Esophagus squamous epithelium (tissue), 5 donors: ENCODE measurements around the gene BRK1. TPM values are rescaled to one million over a fixed set of nuclear protein-coding genes. Genes with fewer than 3 reads are reported as not detected.
A peak's percentile ranks its signal among the peaks of the same experiment; 100 is the strongest.

Source experiments
- DNase-seq: peaks from one replicate; lab custom pipeline; 2025; lab: John Stamatoyannopoulos, UW
- H3K27ac ChIP-seq, 4 donors: fragments of 200-600 bp; sonication (generic); one replicate each; pipeline ENCODE4 v1.5.1; 2016 to 2019; ENCODE audit warnings: mild to moderate bottlenecking in 1 of 4
- H3K27me3 ChIP-seq, 4 donors: fragments of 200-600 bp; sonication (generic); 1 replicate in 3 of 4; 2 replicates in 1 of 4; pipeline versions ENCODE4 v1.5.1 to v1.6.0; 2017 to 2021; ENCODE audit warnings: antibody characterized with exemption in 1 of 4
- H3K36me3 ChIP-seq, 3 donors: fragments of 200-600 bp; sonication (generic); one replicate each; pipeline ENCODE4 v1.5.1; 2016 to 2019
- H3K4me1 ChIP-seq, 3 donors: fragments of 200-600 bp; sonication (generic); one replicate each; pipeline ENCODE4 v1.5.1; 2017 to 2019
- H3K4me3 ChIP-seq, 4 donors: fragments of 200-600 bp; sonication (generic); 1 replicate in 3 of 4; 2 replicates in 1 of 4; pipeline ENCODE4 v1.5.1; 2016 to 2019; ENCODE audit warnings: mild to moderate bottlenecking in 2 of 4, moderate library complexity in 1 of 4
- H3K9me3 ChIP-seq, 3 donors: fragments of 200-600 bp; sonication (generic); one replicate each; pipeline ENCODE4 v1.5.1; 2016 to 2019
- POLR2A ChIP-seq, 4 donors: fragments of 450-650 bp; IDR thresholded peaks; one replicate each; pipeline ENCODE4 v1.6.1; 2017; ENCODE audit warnings: antibody characterized with exemption in 4 of 4, mild to moderate bottlenecking in 4 of 4, moderate library complexity in 3 of 4
- WGBS, 2 donors: methylation state at CpG; one replicate each; pipeline ENCODE4 v1.1.5; 2018; 5-methylcytosine and 5-hydroxymethylcytosine counted together
- intact Hi-C: fragments of 100-400 bp; cut with DNase I; formaldehyde crosslinking; loops from one replicate; pipeline ENCODE4 v1.15.0; 2022
- total RNA-seq, 4 donors: library from RNA; depleted of rRNA; stranded (reverse); fragments of >200 nt; gene quantifications; one replicate each; pipeline ENCODE4 v1.1.0, GENCODE V29; 2016
- TF ChIP-seq, protein P1 (sequence below), 6 experiments: fragments of 450-650 bp in 4 of 6; fragments of 200-600 bp in 2 of 6; sonication (generic) in 2 of 6; IDR thresholded peaks; one replicate each; pipeline ENCODE4 v1.5.1; 2016 to 2019; ENCODE audit warnings: antibody characterized with exemption in 6 of 6, mild to moderate bottlenecking in 4 of 6, moderate library complexity in 4 of 6
- donor health status: DM: yes; HTN: yes; CAD: no.

The BRK1 gene
- total RNA-seq, 4 donors from 2014 or later = 52.0 to 134 (median 100) TPM

GRCh38 chr3:10140996-10141546 lies 25.6 kb downstream of the BRK1 start:
- peaks cover 0 to 10% (median 0%) of the 10 kb centered on the region in 3 donors for H3K36me3 ChIP-seq
- H3K27me3 ChIP-seq = no peaks in the 10 kb centered on the region
- DNase-seq = no peak
- peak overlapping the region; percentile 89 to 96 (median 94) for H3K27ac ChIP-seq
- H3K9me3 ChIP-seq = no peaks in the 10 kb centered on the region
- TF ChIP-seq POLR2A (IDR thresholded peaks at IDR 0.05) = no peak
- TF ChIP-seq, protein P1, sequence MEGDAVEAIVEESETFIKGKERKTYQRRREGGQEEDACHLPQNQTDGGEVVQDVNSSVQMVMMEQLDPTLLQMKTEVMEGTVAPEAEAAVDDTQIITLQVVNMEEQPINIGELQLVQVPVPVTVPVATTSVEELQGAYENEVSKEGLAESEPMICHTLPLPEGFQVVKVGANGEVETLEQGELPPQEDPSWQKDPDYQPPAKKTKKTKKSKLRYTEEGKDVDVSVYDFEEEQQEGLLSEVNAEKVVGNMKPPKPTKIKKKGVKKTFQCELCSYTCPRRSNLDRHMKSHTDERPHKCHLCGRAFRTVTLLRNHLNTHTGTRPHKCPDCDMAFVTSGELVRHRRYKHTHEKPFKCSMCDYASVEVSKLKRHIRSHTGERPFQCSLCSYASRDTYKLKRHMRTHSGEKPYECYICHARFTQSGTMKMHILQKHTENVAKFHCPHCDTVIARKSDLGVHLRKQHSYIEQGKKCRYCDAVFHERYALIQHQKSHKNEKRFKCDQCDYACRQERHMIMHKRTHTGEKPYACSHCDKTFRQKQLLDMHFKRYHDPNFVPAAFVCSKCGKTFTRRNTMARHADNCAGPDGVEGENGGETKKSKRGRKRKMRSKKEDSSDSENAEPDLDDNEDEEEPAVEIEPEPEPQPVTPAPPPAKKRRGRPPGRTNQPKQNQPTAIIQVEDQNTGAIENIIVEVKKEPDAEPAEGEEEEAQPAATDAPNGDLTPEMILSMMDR (IDR thresholded peaks at IDR 0.05) = no peak
- intact Hi-C loops = no loop called here
- H3K4me1 ChIP-seq = peaks cover 13 to 43% (median 27%) of the 10 kb centered on the region in 3 donors
- H3K4me3 ChIP-seq = peak overlapping the region in 2 of 4 donors; percentile 81 to 84
- WGBS, 2 donors = 76 to 84% methylated on average over 23 of the region's 23 CpGs

GRCh38 chr3:10142707-10143560 lies 27.5 kb downstream of the BRK1 start:
- H3K36me3 ChIP-seq = peaks cover 0 to 29% (median 0%) of the 10 kb centered on the region in 3 donors
- peak overlapping the region; percentile 17 to 96 (median 91) for H3K27ac ChIP-seq
- H3K27me3 ChIP-seq = no peaks in the 10 kb centered on the region
- H3K4me1 ChIP-seq = peaks cover 13 to 47% (median 27%) of the 10 kb centered on the region in 3 donors
- 46 to 53% methylated on average over 20 to 29 of the region's 29 CpGs for WGBS, 2 donors
- H3K4me3 ChIP-seq = peak overlapping the region; percentile 49 to 84 (median 78)
- no peak for DNase-seq
- H3K9me3 ChIP-seq = no peaks in the 10 kb centered on the region
- intact Hi-C loops = no loop called here
- TF ChIP-seq, protein P1 (IDR thresholded peaks at IDR 0.05) = no peak
- no peak for TF ChIP-seq POLR2A (IDR thresholded peaks at IDR 0.05)

DNA sequence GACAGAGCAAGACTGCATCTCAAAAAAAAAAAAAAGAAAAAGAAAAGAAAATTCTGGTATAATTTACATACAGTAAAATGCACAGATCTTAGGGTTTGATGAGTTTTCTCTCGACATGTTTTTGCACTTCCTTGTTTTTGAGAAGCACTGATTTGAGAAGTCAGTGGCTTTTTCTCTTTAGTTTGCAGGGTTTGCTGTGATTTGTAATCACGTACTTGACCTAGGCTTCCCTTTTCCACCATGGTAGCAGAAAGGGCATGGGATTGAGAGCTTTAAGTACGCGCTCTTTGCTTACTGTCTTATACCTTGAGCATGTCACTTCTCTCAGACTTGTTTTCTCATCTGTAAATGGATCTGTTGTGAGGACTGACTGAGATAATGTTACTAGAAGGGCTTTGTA lies 30.2 kb downstream of the BRK1 start:
- H3K36me3 ChIP-seq = peaks cover 5 to 56% (median 20%) of the 10 kb centered on the region in 3 donors
- no peaks in the 10 kb centered on the region for H3K9me3 ChIP-seq
- H3K27ac ChIP-seq = no peak overlapping the region
- WGBS, 2 donors = 74 to 79% methylated on average over 4 of the region's 4 CpGs
- no peaks in the 10 kb centered on the region for H3K27me3 ChIP-seq
- peaks cover 13 to 47% (median 27%) of the 10 kb centered on the region in 3 donors for H3K4me1 ChIP-seq
- intact Hi-C loops = no loop called here
- DNase-seq = no peak
- H3K4me3 ChIP-seq = no peak overlapping the region
- TF ChIP-seq, protein P1 (IDR thresholded peaks at IDR 0.05) = no peak
- no peak for TF ChIP-seq POLR2A (IDR thresholded peaks at IDR 0.05)

DNA sequence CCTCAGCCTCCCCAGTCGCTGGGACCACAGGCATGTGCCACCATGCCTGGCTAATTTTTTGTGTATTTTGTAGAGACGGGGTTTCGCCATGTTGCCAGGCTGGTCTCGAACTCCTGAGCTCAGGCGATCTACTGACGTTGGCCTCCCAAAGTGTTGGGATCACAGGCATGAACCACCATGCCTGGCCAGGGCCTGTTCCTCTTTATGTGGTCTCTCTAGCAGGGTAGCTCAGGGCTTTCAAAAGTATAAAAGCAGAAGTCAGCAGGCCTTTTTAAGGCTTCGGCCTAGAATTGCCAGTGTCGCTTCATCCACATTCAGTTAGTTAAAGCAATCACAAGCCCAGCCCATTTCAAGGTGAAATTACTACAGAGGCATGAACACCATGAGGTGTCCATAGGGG lies 33.8 kb downstream of the BRK1 start:
- peaks cover 5 to 91% (median 20%) of the 10 kb centered on the region in 3 donors for H3K36me3 ChIP-seq
- no peak for TF ChIP-seq POLR2A (IDR thresholded peaks at IDR 0.05)
- TF ChIP-seq, protein P1 (IDR thresholded peaks at IDR 0.05) = no peak
- peaks cover 0 to 21% (median 10%) of the 10 kb centered on the region in 3 donors for H3K4me1 ChIP-seq
- no peak overlapping the region for H3K27ac ChIP-seq
- no peak overlapping the region for H3K4me3 ChIP-seq
- intact Hi-C loops = no loop called here
- no peak for DNase-seq
- 69 to 89% methylated on average over 3 to 4 of the region's 8 CpGs for WGBS, 2 donors
- no peaks in the 10 kb centered on the region for H3K9me3 ChIP-seq
- no peaks in the 10 kb centered on the region for H3K27me3 ChIP-seq

- intact Hi-C loops = no loop called here
- H3K9me3 ChIP-seq = no peaks in the 10 kb centered on the region
- DNase-seq = no peak
- H3K27ac ChIP-seq = no peak overlapping the region
- TF ChIP-seq, protein P1 (IDR thresholded peaks at IDR 0.05) = no peak
- TF ChIP-seq POLR2A (IDR thresholded peaks at IDR 0.05) = no peak
- 67 to 76% methylated on average over 4 to 6 of the region's 6 CpGs for WGBS, 2 donors
- no peaks in the 10 kb centered on the region for H3K27me3 ChIP-seq
- peaks cover 0 to 5% (median 0%) of the 10 kb centered on the region in 3 donors for H3K4me1 ChIP-seq
- no peak overlapping the region for H3K4me3 ChIP-seq
- peaks cover 5 to 91% (median 20%) of the 10 kb centered on the region in 3 donors for H3K36me3 ChIP-seq
Measured at GRCh38 chr3:10150987-10151386, 35.5 kb downstream of the BRK1 start.
